HG03280 (cell line): ENCODE results near the gene KCND2.

Experiments used
- ATAC-seq: cut with Tn5 transposase; IDR thresholded peaks from one replicate; pipeline ENCODE4 v1.9.1; 2021; ENCODE audit warnings: mild to moderate bottlenecking, moderate library complexity; ENCODE audit not compliant: unreplicated experiment

The KCND2 gene

DNA sequence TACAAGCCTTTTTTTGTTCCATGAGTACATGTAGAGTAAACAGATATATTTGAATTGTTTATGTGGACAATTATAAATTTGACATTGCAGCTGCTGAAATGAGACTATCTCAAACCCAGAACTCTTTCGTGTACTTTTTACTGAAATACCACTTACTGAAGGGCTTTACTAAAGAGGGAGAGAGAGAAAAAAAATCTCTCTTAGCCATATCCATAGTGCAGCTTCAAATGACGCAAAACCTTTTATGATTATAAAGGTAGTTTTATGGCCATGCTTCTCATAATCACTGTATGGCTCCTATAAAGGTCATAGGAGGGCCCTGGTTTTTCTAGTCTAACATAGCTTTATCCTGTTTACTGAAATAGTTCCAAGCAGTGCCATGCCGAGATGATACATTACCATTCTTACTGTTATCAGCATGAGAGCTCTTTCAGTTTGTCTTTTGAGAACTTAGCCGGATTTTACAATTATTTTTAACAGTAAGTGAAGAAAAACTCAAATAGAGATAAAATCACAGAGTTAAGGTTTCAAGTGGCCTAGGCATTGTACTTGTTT is 35.1 kb downstream of the KCND2 start:
- ATAC-seq, result no peak

DNA sequence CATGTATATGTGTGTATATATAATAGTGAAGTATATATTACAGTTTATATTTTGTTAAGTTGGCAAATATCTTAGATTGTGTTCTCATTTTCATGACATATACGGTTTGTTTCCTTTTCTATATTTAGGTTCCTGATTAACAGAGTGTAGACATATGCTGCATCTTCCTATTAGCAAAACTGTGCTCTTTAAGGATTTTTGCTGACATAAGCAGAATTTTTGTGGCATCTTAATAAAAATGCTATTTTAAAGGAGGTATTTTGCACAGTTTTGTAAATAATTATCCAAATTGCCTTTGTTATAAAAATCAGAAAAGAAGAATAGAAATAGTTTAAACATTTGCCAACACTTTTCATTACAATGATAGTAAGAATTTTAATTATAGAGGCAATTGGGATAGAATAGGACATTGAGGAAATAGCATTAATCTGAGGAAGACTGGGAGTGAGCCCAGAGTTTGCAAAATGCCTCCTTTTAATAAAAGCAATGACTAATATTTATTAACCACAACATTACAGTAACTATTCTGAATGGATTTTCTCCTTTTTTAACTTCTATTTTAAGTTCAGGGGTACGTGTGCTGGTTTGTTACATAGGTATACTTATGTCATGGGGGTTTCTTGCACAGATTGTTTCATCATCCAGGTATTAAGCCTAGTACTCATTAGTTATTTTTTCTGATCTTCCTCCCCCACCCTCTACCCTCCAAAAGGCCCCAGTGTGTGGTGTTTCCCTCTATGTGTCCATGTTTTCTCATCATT is 38.2 kb downstream of the KCND2 start:
- ATAC-seq, result no peak

DNA sequence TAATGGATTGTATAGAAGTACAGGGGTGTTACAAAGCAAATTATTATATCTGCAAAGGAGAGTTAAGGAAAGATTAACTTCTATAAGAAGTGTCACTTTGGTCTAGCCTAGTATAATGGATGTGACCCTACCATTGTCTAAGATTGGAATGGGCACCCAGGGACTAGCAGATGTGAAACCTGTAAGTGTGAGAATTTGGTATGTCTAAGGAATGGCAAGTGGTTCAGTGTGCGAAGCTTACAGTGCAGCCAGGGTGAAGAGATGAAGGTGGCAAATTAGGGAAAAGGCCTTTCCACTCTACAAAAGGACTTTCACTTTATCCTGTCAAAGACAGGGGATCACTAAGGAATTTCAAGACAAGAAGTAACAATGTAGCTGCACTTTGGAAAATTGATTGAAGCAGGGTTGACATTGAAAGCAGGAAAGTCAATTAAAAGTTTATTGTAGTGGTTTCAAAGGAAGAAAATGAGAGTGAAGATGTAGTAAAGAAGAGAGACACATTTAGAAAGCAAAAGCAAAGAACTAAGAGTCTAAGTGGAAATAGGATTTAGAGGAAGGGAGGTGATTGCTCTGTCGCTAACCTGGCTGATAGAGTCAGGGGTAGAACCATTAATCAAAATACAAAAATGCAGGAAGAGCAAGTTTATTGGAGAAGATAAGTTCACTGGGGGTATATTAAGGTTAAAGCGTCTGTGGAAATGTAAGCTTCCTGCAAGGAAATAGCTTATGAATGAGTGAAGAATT is 47.4 kb downstream of the KCND2 start:
- no peak for ATAC-seq

DNA sequence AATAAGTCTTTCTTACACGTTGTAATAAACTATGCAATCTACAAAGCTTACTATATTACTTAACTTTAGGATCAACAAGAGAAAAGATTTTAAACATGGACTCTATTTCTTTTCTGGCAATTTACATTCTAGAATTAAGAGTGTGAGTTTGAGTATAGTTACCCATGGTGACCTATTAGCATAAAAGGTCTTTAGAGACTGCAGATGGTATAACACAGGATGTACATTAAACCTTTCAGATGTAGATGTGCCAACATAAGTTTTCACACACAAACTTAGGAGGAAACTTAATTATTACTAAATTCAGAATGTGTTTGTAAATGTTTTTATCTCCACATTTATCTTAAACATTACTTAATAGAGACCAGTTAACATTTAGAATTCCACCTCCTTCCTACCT is 54.1 kb downstream of the KCND2 start:
- ATAC-seq, result no peak

DNA sequence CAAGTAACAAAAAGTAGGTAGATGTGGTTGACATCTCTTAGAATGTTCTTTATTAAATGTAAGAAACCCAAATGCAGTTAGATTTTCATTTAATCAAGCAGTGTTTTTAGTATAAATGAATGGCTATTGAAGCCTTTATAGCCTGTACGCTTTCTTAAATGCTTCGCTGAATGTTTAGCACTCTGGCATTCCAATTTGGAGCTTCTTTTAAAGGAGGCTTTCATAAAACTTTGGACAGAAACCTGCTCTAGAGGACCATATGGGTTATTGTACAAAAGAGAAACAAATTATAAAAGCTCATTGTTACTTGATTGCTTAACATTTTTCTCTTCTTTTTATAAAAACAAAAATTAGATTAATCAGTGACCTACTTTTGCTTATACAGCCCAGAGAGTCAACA is 59.5 kb downstream of the KCND2 start:
- no peak for ATAC-seq

DNA sequence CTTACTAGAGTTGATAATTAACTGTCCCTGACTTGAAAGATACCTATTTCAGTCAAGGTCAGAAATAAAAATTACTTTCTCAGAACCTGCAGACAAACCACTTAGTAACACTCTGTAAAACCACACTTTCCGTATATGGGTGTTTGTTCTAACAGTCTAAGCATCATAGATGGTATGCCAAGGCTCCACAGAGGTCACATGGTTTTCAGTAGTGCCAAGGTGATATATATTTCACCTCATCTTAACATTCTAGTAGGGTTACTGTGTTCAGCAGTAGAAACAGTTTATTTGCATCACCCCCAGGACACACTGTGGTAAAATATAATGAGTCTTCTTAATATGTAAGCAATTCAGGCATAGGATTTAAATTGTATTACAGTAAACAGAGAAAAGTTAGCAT is 61.5 kb downstream of the KCND2 start:
- peak; percentile 44 for ATAC-seq

DNA sequence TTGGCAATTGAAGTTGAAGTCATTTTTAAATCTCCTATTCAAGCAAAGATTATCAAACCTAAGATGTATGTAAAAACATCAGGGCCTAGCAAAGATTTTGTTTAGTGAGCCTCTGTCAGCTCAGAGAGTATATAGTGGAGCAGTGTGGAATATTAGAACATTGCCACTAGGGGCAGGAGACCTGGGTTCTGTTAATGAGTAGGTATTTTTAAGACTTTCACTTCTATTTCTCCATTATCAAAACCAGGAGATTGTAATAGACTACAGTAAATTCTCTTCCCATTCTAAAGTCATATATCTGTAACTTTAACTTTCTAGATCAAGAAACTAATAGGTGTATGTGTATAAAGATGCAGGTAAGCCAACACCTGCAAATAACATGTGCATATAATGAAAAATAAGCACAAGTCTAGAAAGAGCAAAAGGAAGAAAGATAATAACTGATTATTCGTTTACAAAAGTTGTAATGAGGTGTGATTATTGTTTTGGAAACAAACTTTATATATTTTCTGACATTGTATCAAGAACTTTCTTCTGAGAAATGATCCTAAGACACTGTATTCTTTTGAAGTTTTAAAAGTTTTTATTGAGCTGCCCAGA is 64.4 kb downstream of the KCND2 start:
- peak; percentile 76 for ATAC-seq

DNA sequence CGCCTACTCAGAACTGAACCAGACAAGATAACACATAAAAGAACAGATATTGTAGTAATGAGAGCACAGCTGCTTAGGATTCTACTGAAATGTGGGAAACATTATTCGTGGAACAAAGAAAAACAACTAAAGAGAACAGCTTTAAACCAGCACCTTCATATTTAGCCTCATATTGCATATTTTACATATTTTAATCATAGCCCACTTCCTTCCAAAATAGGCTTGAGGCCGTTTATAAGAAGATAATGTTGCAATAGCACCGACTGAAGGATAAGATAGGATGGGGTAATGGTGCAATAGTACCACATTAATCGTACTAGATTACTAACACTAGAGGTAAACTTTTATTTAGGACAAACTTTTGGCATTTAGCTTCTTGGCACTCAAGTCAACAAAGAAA is 71.3 kb downstream of the KCND2 start:
- no peak for ATAC-seq

DNA sequence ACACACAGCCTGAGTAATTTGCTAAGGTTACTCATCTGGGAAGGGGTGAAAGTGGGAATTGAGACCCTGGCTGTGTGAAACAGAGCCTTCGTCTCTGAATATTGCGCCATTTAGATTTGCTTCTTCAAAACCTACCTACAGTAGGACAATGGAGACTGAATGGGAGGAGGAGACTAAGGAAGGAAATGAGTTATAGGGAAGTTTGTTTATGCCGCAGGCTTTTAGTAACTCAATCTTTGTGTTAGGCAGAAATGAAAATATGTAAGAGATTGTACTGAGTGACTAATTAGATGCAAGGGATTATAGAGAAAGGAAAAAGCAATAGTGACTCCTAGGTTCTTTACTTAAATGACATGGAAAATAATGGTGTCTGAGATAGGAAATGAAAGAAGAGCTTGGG is 80.2 kb downstream of the KCND2 start:
- no peak for ATAC-seq

DNA sequence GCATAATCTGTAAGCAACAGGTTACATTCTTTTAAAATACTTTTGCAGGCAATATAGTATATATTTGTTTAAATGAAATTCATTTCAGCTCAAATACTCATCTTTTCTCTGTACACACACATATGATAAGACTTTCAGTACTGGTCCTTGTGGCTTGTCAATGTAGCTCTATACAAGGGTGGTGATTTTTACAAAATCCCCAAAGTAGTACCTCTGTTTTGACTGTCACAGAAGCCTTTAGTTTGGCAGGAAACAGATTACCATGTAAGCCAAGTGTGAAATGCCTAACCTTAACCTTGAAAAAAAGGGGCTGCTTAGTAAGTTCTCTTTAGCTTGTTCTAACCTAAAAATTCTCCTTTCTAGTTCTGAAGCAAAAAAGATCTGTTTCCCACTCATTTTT is 87.9 kb downstream of the KCND2 start:
- ATAC-seq, result peak; percentile 87

DNA sequence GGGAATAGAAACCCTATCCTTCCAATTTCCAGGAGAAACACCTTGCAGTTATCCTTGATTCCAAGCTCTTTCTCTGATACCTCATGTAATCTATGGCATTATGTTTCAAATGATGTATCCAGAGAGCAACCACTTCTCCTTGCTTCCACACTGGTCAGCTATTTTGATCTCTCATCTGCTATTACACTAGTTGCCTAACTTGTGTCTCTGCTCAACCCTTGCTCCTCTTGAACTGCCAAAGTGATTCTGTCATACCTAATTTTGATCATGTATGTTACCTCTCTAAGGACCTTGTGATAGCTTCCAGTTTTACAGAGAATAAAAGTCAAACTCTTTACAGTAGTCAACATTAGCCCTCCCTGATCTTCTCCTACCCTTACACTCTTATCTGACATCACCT is 90.4 kb downstream of the KCND2 start:
- ATAC-seq, result no peak

DNA sequence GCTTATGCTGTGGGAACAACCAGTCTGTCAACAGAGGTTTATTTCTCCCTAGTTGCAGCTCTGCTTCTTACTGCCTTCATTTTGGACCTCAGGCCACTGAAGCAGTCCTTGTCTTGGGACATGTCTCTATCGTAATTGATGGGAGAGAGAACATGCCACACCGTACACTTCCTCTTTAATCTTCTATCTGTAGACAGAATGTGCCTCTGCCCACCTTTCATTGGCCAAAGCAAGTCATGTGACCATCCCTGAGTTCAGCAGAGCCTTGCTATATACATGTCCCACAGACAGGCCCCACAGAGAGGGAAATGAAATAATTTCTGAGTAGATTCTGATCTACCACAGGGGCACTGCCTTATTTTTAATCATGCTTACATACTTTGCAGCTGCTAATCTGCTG is 98.0 kb downstream of the KCND2 start:
- peak; percentile 77 for ATAC-seq

DNA sequence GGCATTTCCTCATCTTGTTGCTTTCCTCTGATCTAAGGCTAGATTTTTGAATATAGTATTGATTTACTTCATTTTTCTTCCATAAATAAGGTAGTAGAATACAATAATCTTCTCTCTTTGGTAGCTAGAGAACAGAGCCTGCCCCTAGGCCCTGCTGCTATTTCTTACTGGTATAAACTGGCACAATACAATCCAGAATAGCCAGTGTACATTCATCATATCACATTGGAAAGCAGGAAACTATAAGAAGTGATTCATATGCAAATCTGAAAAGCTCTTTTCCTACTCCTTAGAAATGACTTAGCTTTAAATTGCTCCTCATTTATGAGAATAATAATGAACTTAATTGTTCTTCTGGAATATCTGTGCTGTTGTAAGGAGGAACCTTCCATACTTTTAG is 100.2 kb downstream of the KCND2 start:
- ATAC-seq, result no peak

DNA sequence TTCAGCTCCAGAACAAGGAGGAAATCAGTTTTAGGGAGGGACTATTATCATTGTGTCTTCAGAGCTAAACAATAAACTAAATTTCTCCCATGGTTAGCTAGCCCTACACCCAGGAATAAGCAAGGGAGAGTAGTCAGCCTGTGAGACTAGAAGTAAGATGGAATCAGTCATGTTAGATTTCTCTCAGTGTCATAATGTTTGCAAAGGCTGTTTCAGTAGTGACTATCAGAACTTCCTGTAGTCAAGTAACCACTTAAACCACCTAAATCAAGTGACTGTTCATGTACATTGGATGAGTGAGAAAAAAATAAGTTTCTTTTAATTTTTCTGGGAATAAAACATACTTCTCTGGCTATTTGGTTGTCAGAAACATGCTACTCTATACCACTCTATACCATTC is 121.6 kb downstream of the KCND2 start:
- ATAC-seq, result no peak

DNA sequence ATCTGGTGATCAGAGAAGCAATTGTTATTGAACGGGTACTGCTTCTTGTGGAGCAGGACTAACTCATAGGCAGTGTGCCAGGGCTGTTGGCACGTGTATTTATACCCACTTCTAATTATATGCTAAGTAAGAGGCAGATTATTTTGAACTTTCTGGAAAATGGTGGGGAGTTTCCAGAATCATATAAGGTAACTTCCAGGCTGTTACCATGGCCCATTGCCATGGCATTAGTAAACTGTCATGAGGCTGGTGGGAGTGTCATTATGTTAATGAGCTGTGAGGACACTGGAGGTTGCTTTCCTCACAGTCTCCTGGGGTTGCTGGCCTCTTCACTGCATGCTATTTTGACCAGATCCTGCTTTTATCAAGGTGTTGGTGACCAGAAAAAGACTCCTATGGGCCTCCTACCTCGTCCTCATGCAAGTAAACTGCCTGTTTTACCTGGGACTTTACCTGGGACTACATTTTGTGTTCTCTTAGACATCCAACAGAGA is 122.6 kb downstream of the KCND2 start:
- peak; percentile 77 for ATAC-seq

DNA sequence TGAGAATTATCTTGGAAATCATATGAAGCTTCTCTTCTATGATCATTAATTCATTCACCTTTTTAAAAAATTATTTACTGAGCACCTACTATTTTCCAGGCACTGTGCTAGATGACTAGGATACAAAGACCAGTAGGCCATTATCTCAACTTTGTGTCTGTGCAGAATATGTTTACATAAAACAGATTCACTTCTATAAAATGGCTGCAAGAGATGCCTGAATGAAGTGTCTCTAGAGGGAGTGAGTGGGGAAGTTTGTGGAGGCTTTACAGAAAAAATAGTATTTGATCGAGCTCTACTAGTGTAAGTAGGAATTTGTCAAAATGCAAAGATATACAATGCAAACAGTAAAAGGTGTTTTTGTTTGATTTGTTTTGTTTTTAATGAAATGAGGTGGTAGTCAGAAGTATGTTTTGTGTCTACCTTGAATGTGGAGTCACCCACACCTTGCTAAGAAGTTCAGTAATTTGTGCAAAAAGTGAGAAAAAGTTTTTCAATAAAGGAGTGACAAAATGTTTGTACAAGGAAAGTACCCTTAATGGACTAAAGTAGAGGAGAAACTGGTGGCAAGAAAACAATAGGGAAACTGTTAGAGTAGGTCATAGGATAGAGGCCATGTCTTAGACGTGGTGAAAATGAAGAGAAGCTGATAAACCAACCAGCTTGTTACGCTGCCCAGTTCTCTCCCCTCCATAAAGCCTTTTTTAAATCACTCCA is 125.5 kb downstream of the KCND2 start:
- no peak for ATAC-seq

DNA sequence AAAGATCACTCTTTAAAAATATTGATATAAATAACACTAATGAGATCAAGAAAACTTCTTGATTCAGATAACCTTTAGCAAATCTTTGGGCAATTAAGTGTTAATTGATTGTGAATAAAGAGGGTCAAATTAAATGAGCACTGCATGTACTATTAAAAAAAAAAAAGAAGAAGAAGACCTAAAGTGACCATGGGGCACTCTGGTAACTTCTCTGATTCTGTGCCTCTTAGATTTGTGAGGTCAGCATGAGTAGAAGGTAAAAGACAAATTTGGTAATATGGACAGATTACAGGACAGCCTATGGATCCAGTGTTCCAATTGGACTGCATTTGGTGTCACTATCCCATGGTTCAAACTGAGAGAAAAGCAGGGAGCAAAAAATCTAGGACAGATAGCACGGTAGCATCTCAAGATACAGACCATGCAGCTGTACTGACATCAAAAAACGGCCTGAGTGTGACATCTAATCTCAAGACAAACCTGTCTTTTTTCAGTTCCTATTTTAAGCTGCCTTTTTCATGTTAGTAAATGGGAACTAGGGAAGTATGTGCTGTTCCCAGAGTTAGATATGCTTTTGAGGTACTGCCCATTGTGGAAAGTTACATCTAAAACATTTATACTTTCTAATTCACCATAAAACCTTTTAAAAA is 128.0 kb downstream of the KCND2 start:
- no peak for ATAC-seq

DNA sequence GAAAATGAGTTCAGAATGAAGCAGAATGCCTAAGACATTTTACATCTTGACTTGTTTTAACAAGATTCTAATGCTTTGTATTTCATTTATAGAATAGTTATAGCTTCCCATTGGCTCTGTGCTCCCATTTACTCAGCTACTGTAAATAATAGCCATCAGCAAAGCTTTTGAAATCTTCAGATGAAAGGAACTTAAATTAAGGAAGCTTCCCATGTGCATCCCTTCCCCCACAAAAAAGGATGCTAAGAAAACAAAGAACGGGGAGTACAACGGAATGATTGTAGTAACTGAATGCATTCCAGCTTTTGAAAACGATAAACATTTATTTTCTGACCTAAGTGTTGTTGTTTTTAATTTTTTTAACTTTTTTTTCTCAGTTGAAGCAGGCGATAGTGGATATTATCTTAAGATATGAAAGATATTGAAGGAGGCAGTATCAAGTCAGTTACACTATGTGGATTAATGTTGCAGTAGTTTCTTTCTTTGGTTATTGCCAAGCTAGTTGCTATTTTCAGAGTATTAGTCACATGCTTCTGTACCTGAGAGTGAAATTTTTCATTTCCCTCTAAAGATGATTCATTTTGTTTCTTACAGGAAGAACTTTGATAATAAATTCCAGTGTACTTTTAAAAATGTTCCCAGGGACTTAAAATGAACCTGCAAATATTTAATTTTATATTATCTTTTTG is 129.2 kb downstream of the KCND2 start:
- ATAC-seq, result peak; percentile 57

DNA sequence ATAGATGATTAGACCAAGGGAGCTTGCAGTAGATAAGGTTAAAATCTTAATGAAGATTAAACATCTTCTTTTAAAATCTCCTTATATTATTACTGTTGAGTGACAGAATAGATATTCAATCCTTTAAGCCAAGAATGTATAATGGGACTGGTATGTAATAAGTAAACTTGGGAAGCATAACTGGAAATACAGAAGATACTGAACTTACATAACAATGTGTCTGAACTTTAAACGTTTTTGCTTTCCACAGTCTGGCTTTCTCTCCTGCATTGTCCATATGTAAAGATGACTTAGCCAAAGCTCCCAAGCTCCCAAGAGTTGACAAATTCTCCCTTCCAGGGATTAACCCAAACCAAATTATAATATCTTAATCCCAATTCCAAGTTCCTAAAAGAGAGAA is 129.8 kb downstream of the KCND2 start:
- ATAC-seq, result no peak

DNA sequence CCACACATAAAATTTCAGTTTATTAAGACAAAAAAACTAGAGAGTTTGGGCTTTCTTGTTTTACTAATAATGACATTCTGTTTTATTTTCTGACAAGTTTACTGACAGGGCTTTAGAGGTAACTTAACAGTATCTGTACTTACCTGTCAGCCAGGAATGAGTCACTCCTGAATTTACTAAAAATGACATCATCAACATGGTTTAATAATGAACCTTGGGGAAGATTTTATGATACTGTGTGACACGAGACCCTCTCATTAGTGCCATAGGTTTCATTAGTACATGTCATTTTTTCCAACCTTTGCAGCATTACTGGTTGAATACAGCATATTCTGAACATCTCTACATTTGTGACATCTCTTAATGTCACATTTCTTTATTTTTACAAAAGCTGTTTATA is 131.1 kb downstream of the KCND2 start:
- peak; percentile 50 for ATAC-seq
